Fibroblast of skin of scalp (primary cell): ENCODE measurements around the gene COL19A1.

Source experiments
- DNase-seq: peaks from one replicate; pipeline ENCODE4 v3.0.0-alpha.2; 2013

COL19A1 gene

DNA sequence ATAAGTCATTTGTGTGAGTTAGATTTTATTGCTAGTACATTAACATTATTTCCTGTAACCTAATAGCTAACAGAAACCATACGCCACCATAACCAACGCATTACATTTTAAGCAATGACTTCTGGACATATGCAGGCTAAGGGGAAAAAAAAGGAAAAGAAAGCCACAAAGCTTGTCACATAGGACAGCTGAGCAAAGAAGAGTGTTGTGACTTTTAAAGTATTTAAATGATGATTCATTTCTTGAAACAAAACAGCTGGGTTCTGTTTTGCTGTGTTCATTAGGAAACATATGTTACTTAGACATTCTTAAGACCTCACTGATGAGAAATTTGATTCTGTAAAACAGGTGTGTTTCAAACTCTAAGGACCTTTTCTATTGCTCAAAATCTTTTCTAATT, 265.2 kb downstream of the COL19A1 start:
- DNase-seq: peak; percentile 47

- DNase-seq: no peak
Observed at GRCh38 chr6:70133246-70133645, 266.9 kb downstream of the COL19A1 start.

DNA sequence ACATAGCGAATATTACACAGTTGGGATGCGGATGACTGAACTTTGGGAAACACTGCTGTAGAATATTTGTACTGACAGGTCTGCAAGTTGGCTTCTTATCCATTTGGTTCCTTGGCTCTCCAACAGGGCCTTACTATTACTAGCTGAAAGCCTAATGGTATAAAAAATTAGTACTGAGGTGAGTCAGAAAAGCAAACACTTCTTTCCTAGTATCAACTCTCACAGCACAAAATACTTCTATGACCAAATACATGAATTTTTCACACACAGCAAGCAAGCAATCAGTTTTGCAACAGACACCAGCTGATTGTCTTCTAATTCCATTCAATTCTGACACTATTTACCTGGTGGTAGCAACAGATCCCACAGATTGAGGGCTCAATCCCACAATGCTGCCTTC, 268.2 kb downstream of the COL19A1 start:
- no peak for DNase-seq

GRCh38 chr6:70135219-70136160, 269.1 kb downstream of the COL19A1 start:
- no peak for DNase-seq

DNA sequence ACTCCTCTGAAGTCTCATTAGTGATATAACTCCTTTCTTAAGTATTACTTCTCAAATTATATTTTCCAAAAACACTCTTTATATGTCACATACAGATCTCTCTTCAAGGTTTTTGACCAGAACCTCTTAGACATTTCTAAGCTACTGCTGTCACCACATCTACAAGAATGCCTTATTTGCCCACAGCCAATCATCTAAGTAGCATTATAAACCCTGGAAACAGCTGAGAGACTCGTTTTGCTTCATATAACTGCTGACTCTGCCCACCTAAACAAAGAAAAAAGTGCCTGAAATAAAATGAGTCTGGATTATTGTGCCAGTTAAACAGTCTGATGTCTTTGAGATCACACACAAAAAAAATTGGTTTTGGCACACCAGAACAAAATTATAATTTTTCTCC, 270.6 kb downstream of the COL19A1 start:
- no peak for DNase-seq

DNA sequence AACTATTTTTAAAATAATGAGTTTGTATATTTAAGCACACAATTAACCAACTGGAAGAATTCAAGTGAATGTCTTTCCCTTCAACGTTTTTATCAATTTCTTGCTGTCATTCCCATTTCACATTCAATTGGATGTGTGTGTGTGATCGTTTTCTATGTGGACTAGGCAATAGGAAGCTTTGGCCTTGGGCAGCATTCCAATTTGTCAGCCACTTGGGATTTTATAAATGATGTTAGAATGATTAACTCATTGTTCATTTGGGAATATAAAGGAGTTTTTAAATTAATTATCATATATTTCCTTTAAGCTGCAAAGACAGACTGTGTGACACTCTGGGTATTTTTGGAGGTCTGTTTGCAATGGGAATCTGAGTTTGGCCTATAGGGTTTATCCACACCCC, 274.1 kb downstream of the COL19A1 start:
- DNase-seq: no peak

- DNase-seq: no peak
Observed at GRCh38 chr6:70142034-70142433, 275.7 kb downstream of the COL19A1 start.

- DNase-seq: no peak
Observed at GRCh38 chr6:70145178-70145577, 278.8 kb downstream of the COL19A1 start.

- DNase-seq: no peak
Observed at GRCh38 chr6:70149209-70149788, 282.9 kb downstream of the COL19A1 start.

DNA sequence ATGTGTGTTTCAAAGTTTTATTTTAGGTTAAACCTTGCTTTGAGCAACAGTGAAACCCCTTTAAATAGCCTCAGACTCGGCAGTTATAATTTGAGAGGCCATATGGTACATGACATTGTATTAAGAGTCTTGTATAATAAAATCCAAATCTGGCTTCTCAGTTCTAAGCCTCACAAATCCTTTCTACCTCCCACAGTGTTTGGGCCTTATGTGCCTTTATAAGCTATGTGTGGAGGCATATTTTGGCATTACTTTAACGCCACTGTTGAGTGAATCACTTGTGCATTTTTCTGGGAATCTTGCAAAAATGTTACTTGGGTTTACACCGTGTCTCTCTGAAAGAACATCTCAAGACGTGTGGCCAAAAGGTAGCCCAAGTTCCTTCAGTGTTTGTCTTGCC, 284.2 kb downstream of the COL19A1 start:
- DNase-seq: peak; percentile 46

DNA sequence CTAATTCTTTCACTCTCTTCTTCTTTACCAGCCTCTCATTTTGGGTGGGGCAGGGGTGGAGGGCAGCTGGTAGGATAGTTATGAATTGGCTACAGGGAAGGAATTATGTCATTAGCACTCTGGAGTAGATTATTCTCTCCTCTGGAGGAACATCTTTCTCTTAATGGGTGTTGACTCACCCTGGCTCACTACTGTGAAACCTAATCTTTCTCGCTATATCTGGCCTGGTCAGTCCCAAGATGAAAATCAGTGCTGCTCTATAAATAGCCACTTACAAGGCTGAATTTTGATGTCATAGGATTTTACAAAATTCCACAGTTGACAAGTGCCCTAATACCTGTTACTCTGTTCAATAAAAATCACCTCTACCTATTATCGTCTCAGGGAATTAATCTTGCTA, 285.3 kb downstream of the COL19A1 start:
- DNase-seq: peak; percentile 29

- DNase-seq: peak; percentile 6
Observed at GRCh38 chr6:70152786-70153185, 286.4 kb downstream of the COL19A1 start.

- DNase-seq: no peak
Observed at GRCh38 chr6:70157086-70157485, 290.7 kb downstream of the COL19A1 start.

GRCh38 chr6:70160276-70160675, 293.9 kb downstream of the COL19A1 start:
- no peak for DNase-seq

DNA sequence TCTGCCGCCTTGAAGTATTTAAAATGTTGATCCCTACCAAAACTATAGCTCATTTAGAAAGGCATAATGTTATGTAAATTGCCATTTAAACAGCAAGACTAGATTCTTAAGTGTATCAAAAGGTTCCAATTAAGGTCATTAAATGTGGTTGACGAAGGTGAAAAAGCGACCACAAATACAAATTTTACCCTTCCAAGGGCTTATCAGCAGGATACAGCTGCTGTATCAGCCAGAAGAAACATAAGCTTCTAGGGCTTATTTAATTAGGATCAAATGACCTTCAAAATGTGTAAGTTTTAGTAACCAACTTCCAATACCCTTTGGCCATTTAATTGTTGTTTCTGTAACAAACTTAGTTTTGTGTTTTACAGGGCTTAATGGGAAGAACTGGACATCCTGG, 296.6 kb downstream of the COL19A1 start:
- DNase-seq: no peak

- no peak for DNase-seq
Observed at GRCh38 chr6:70163795-70164194, 297.4 kb downstream of the COL19A1 start.

DNA sequence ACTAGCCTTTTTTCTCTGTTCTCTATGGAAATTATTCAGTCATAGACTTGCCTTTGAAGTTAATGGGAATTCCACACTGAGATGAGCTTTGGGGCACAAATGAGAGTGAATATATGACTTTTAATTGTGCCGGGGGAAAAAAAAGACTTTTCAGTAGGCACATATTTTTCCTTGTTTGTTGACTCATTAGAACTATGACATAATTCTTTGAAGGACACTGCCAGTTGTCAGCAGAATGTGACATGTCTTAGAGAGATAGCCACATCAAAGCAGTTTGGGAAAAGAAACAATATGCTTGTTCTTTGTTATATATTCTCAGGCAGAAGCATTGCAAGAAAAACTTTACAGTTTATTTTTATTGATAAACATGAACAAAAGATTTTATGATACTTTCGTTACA, 298.2 kb downstream of the COL19A1 start:
- DNase-seq: no peak

- peak; percentile 48 for DNase-seq
Observed at GRCh38 chr6:70166088-70166958, 300.0 kb downstream of the COL19A1 start.

DNA sequence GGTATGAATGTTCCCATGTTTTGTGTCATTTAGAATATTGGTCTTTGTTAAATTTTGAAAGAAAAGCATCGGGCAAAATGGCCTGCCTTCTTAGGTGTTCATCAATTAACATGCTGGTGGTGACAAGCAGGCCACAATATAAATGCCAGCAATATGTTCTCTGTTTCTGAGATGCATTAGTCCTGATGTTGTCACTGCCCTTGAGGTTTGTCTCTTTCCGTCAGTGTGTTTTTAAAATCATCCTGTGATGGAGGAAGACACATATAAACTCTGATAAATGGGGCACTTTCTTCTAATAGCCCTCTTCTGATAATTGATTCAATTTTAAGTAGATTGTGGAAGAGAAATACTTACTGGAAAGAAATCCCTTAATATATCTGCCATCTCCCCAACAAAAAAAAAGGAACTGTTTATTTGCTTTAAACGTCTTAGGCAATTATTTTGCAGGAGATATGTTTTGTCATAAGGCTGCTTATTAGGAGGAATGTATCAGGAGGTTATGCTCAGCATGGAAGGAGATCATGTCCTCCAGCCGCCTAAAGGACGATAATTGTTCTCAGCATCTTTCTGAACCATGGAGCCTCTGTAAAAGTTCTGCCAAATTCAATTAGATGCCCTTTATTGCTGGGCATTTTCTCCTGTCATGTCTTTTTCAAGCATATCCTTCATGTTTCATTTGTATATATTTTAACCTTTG, 302.5 kb downstream of the COL19A1 start:
- DNase-seq: no peak

DNA sequence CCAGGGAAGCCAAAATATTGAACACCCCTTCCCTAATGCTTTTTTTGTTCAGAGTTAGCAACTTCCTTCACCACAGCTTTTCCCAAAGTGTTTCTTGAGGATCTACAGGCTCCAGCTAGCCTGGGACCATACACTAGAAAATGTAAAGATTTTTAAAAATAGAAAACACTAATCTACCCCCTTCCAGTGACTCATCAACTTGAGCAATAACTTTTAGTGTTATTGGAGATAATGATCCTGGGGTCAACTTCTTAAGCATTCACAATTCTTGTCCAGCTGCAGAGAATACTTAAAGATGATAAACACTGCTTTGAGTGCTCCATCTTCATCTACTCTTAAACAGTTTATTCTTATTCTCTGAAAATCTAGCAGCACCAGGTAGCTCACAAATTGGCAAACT, 304.9 kb downstream of the COL19A1 start:
- peak; percentile 14 for DNase-seq

- DNase-seq: no peak
Observed at GRCh38 chr6:70172252-70172651, 305.9 kb downstream of the COL19A1 start.

DNA sequence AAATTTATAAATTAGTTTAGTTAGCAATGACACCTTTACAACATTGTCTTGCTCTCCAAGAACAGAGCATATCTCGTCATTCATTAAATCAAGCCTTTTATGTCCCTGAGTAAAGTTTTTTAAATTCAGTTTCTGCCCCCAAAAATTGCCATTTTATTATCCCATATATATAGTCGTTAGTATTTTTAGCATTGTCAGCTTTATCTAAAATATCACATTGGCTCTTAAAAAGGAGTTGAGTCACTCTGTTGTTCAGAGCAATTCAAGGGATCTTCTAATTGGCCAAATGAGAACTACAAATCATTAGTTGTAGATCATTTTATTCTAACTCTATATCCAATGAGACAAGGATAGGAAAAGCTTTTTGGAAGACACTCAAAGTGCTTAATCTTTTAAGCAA, 309.4 kb downstream of the COL19A1 start:
- no peak for DNase-seq
